ENCODE data around the gene EIF3L. TPM values are rescaled to one million over a fixed set of nuclear protein-coding genes. Genes with fewer than 3 reads are reported as not detected.
"Not testable (repeated sequence)": the region's sequence is repeated elsewhere in the genome, so short reads cannot be mapped to it uniquely, and the experiment has no call there.

EIF3L gene
- 1,289 TPM for polyA plus RNA-seq (ENCODE audit: insufficient read length)

GRCh38 chr22:37849089-37849751 is at the start of gene EIF3L:
Gene EIF3L, plus strand, starts transcription at chr22:37849419. Its CDS starts 31 bp downstream, at chr22:37849450.
- DNase-seq = peak; percentile 90

DNA sequence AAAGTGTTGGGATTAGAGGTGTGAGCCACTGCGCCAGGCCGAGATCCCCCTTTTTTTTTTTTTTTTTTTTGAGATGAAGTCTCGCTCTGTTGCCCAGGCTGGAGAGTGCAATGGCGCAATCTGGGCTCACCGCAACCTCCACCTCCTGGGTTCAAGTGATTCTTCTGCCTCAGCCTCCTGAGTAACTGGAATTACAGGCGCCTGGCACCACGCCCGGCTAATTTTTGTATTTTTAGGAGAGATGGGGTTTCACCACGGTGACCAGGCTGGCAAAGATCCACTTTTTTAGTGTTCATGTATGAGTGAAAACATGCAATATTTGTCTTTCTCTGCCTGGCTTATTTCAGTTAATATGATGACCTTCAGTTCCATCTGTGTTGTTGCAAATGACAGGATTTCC is 49.2 kb upstream of the EIF3L start:
- not testable (repeated sequence) for DNase-seq

DNA sequence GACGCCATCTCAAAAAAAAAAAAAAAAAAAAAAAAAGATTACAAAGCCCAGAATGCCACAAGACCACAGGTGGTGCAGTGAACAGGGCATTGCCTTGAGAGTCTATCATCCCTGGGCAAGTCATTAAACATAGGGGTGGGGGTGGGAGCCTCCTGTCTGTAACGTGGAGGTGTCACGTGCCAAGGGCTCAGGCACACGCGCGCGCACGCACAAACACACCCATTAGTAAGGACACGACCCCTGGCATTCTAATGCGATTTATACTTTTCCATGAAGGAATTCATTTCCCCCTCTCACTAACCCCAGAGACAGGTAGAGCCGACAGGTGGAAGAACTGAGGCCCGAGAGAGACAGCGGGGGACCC is 47.3 kb upstream of the EIF3L start:
- no peak for DNase-seq

GRCh38 chr22:37802310-37803194 is 46.7 kb upstream of the EIF3L start:
- peak; percentile 74 for DNase-seq

- DNase-seq = no peak
Observed at GRCh38 chr22:37803195-37803638, 46.0 kb upstream of the EIF3L start.

- no peak for DNase-seq
Observed at GRCh38 chr22:37803639-37804351, 45.4 kb upstream of the EIF3L start.

- no peak for DNase-seq
Observed at GRCh38 chr22:37804352-37804880, 44.8 kb upstream of the EIF3L start.

GRCh38 chr22:37804881-37805809 is 44.1 kb upstream of the EIF3L start:
- peak; percentile 91 for DNase-seq

DNA sequence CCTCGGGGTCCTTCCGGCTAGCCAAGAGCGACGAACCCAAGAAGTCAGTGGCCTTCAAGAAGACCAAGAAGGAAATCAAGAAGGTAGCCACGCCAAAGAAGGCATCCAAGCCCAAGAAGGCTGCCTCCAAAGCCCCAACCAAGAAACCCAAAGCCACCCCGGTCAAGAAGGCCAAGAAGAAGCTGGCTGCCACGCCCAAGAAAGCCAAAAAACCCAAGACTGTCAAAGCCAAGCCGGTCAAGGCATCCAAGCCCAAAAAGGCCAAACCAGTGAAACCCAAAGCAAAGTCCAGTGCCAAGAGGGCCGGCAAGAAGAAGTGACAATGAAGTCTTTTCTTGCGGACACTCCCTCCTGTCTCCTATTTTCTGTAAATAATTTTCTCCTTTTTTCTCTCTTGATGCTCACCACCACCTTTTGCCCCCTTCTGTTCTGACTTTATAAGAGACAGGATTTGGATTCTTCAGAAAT is 43.4 kb upstream of the EIF3L start:
- DNase-seq = no peak

GRCh38 chr22:37806409-37807333 is 42.5 kb upstream of the EIF3L start:
- DNase-seq = peak; percentile 36

DNA sequence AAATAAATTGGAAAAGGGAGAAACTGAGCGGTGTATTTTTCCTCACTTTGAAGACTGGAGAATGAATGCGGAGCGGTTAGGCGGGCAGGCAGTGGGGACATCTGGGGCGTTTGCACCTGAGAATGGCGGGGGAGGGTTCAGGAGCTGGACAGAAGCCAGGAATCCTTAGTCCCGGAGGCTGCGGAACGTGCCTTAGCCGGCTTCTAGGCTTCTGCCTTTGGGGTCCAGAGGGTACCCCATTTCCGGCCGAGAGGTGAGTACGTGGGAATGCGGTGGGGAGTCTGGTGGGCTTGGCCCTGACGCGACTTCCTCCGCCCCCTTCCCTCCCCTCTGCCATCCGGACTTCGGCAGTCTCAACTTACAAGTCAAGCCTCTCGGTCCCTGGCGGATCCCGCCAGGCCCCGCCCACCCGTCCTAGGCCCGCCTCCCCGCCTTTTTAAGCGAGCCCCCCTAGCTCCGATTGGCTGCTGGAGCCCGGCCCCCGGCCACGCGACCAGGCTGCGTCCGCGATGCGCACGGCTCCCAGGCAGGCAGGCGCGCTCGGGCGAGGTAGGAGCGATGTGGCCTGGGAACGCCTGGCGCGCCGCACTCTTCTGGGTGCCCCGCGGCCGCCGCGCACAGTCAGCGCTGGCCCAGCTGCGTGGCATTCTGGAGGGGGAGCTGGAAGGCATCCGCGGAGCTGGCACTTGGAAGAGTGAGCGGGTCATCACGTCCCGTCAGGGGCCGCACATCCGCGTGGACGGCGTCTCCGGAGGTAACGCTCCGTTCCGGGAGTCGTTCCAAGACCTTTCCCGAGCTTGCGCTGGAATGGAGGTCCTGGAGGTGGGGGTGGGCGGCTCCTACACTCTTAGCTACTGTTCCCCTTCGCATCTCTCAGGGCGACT is 41.6 kb upstream of the EIF3L start, which contains the start of gene GCAT:
Gene GCAT (plus strand): TSS at position 525 of the 884 bp plus-strand sequence. CDS start 34 bp downstream, at position 559.
- peak; percentile 96 for DNase-seq

GRCh38 chr22:37808294-37808657 is 40.9 kb upstream of the EIF3L start:
- DNase-seq = peak; percentile 29

DNA sequence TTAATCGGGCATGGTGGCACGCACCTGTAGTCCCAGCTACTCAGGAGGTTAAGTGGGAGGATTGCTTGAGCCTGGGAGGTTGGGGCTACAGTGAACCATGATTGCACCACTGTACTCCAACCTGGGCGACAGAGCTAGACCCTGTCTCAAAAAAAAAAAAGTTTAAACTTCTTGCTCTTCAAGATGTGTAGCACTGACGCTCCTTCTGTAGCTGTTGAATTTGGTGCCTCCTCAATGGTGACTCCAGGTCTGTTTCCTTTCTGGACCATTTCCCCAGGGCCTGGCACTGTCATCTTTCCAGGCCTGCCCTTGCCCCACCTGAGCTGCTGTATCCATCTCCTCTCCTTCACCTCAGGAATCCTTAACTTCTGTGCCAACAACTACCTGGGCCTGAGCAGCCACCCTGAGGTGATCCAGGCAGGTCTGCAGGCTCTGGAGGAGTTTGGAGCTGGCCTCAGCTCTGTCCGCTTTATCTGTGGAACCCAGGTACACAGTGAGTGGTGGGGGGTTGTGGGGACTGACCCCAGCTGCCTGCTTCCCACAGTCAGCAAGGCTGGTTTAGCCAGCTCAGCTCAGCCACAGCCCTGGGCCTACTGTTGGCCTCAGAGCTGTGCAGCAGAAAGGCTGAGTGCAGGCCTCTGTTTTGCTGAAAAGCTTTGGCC is 39.4 kb upstream of the EIF3L start:
- no peak for DNase-seq

DNA sequence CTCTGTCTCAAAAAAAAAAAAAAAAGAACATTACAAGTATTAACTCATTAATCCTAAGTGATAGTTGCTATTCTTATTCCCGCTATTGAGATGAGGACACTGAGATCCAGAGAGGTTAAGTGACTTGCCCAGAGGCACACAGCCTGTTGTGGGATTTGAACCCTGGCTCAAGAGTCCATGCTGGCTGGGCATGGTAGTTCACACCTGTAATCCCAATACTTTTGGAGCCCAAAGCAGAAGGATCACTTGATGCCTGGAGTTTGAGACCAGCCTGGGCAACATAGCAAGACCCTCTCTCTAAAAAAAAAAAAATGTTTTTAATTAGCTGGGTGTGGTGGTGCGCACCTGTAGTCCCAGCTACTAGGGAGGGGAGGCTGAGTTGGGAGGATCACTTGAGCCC is 37.4 kb upstream of the EIF3L start:
- no peak for DNase-seq

- no peak for DNase-seq
Observed at GRCh38 chr22:37812869-37813678, 36.1 kb upstream of the EIF3L start.

GRCh38 chr22:37815593-37815992 is 33.6 kb upstream of the EIF3L start:
- no peak for DNase-seq

GRCh38 chr22:37816543-37817180 is 32.6 kb upstream of the EIF3L start:
- DNase-seq = no peak

Data from hindlimb muscle (tissue), 1 donor.